DND-41 (cell line): ENCODE results near the gene SNCB.

Experiments used
- ATAC-seq: fragments of 200-7000 bp; cut with Tn5 transposase; 3 replicates; pipeline ENCODE4 v1.9.1; 2021; ENCODE audit warnings: low read depth; ENCODE audit not compliant: insufficient read depth
- DNase-seq: peaks from one replicate; pipeline ENCODE4 v3.0.0-alpha.2; 2020
- H2AFZ ChIP-seq: 2 replicates; pipeline ENCODE4 v1.6.0; 2012; ENCODE audit warnings: low read depth, low read length
- H3K27ac ChIP-seq: 2 replicates; pipeline ENCODE4 v1.5.1; 2012; ENCODE audit warnings: low read length, inconsistent platforms
- H3K27me3 ChIP-seq: fragments of 200-600 bp; sonication (generic); 2 replicates; pipeline ENCODE4 v1.6.0; 2012; ENCODE audit warnings: low read length, mild to moderate bottlenecking, inconsistent platforms; ENCODE audit not compliant: insufficient read depth, poor library complexity
- H3K36me3 ChIP-seq: 2 replicates; pipeline ENCODE4 v1.5.1; 2012; ENCODE audit warnings: low read length, inconsistent platforms; ENCODE audit not compliant: insufficient read depth
- H3K4me1 ChIP-seq: 2 replicates; pipeline ENCODE4 v1.5.1; 2012; ENCODE audit warnings: mild to moderate bottlenecking, low read length; ENCODE audit not compliant: insufficient read depth
- H3K4me2 ChIP-seq: 2 replicates; pipeline ENCODE4 v1.6.0; 2012; ENCODE audit warnings: mild to moderate bottlenecking, moderate library complexity, low read length, inconsistent platforms; ENCODE audit not compliant: insufficient read depth
- H3K4me3 ChIP-seq, 2 experiments: fragments of 200-600 bp in 1 of 2; shearing (Covaris generic) in 1 of 2; 2 replicates each; pipeline ENCODE4 v1.5.1; 2012 to 2016; ENCODE audit warnings: inconsistent platforms in 2 of 2, low read length in 2 of 2, mild to moderate bottlenecking in 2 of 2, low read depth in 1 of 2, moderate library complexity in 1 of 2
- H3K79me2 ChIP-seq: 2 replicates; pipeline ENCODE4 v1.6.0; 2012; ENCODE audit warnings: low read length, inconsistent platforms; ENCODE audit not compliant: insufficient read depth
- H3K9ac ChIP-seq: 2 replicates; pipeline ENCODE4 v1.6.0; 2012; ENCODE audit warnings: low read depth, mild to moderate bottlenecking, inconsistent platforms, low read length, moderate library complexity
- H3K9me3 ChIP-seq: 2 replicates; pipeline ENCODE4 v1.5.1; 2012; ENCODE audit warnings: low read length, moderate library complexity, mild to moderate bottlenecking, inconsistent platforms; ENCODE audit not compliant: insufficient read depth, severe bottlenecking
- H4K20me1 ChIP-seq: 2 replicates; pipeline ENCODE4 v1.6.0; 2012; ENCODE audit warnings: low read length; ENCODE audit not compliant: insufficient read depth
- EZH2 ChIP-seq: IDR thresholded peaks from 3 replicates; pipeline ENCODE4 v1.6.1; 2012; ENCODE audit warnings: borderline replicate concordance, low read depth, mild to moderate bottlenecking, moderate library complexity, low read length, inconsistent platforms; ENCODE audit not compliant: severe bottlenecking
- TF ChIP-seq, protein P1 (sequence below): IDR thresholded peaks from 2 replicates; pipeline ENCODE4 v1.5.1; 2012; ENCODE audit warnings: borderline replicate concordance, low read length, moderate library complexity, mild to moderate bottlenecking; ENCODE audit not compliant: poor library complexity, severe bottlenecking; ENCODE audit errors: extremely low read depth

Gene SNCB

DNA sequence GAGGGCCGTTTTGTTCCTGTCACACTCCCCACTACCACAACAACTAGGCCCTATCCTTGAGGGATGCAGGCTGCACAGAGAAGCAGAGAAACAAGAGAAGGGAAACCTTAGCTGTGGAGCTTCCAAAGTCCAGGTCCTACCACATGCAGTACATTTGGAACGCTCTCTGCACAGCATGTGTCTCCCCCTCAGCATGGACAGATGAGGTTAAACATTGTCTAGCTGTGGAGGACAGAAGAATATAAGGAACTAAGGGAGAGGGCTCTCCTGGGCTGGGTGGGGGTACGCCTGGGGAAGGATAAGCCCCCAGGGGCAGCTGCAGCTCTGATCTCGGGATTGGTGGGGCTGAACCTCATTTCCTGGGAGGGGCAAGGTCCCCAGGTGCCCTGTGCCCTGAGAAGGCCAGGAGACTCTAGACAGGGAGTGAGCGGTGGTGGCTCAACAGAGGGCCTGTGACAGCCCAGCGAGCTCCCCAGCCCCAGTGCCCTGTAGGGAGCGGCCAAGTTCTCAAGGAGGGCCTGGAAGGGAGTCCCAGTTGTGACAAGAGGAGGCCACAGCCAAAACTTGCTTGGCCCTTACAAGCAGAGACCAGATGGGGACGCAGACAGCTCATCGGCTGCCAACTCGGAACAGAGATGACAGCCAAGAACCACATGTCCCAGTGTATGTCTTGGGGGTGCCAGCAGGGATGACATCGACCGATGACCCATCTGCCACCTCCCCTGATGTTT is 47.0 kb upstream of the SNCB start:
- TF ChIP-seq, protein P1, sequence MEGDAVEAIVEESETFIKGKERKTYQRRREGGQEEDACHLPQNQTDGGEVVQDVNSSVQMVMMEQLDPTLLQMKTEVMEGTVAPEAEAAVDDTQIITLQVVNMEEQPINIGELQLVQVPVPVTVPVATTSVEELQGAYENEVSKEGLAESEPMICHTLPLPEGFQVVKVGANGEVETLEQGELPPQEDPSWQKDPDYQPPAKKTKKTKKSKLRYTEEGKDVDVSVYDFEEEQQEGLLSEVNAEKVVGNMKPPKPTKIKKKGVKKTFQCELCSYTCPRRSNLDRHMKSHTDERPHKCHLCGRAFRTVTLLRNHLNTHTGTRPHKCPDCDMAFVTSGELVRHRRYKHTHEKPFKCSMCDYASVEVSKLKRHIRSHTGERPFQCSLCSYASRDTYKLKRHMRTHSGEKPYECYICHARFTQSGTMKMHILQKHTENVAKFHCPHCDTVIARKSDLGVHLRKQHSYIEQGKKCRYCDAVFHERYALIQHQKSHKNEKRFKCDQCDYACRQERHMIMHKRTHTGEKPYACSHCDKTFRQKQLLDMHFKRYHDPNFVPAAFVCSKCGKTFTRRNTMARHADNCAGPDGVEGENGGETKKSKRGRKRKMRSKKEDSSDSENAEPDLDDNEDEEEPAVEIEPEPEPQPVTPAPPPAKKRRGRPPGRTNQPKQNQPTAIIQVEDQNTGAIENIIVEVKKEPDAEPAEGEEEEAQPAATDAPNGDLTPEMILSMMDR: no peak
- no peak for TF ChIP-seq EZH2
- H3K36me3 ChIP-seq: no peaks in the 10 kb centered on the region
- no peaks in the 10 kb centered on the region; the same call in none of the 2 replicates for H4K20me1 ChIP-seq
- ATAC-seq (no peak), DNase-seq (no peak)
- H3K27me3 ChIP-seq: peaks cover 4% of the 10 kb centered on the region
- H3K4me2 ChIP-seq: no peak overlapping the region
- H3K79me2 ChIP-seq: no peaks in the 10 kb centered on the region
- H3K9ac ChIP-seq: no peak overlapping the region
- no peaks in the 10 kb centered on the region for H3K9me3 ChIP-seq
- no peak overlapping the region for H3K4me3 ChIP-seq
- H3K4me1 ChIP-seq: no peaks in the 10 kb centered on the region
- no peak overlapping the region for H2AFZ ChIP-seq
- no peak overlapping the region for H3K27ac ChIP-seq

DNA sequence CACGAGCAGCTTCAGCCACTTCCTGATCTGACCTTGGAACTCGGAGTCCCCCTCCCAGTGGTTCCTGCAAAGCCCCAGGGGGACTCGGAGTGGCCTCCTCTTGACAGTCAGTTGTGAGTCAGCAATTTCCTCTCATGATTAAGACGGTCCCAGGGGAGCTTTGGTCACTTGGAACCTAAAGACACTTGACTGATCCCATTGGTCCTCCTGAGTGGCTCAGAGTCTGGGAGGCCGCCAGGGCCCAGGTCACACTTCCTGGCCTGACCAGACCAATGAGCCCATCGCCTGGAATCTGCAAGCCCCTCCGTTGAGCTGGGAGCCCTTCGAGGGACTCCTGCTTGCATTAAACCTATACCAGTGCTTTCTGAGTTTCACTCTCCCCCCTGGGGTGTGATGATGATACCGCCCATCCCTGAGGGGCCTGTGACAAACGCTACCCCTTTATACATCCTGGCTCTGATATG is 46.1 kb upstream of the SNCB start:
- no peak overlapping the region for H2AFZ ChIP-seq
- no peaks in the 10 kb centered on the region; the same call in 1 of the 2 replicates for H4K20me1 ChIP-seq
- H3K4me2 ChIP-seq: no peak overlapping the region
- DNase-seq (no peak), ATAC-seq (no peak)
- no peaks in the 10 kb centered on the region for H3K79me2 ChIP-seq
- no peaks in the 10 kb centered on the region for H3K9me3 ChIP-seq
- no peak for TF ChIP-seq EZH2
- TF ChIP-seq, protein P1: no peak
- no peaks in the 10 kb centered on the region for H3K36me3 ChIP-seq
- no peak overlapping the region for H3K27ac ChIP-seq
- no peak overlapping the region for H3K9ac ChIP-seq
- peaks cover 2% of the 10 kb centered on the region for H3K27me3 ChIP-seq
- no peak overlapping the region for H3K4me3 ChIP-seq
- no peaks in the 10 kb centered on the region for H3K4me1 ChIP-seq

DNA sequence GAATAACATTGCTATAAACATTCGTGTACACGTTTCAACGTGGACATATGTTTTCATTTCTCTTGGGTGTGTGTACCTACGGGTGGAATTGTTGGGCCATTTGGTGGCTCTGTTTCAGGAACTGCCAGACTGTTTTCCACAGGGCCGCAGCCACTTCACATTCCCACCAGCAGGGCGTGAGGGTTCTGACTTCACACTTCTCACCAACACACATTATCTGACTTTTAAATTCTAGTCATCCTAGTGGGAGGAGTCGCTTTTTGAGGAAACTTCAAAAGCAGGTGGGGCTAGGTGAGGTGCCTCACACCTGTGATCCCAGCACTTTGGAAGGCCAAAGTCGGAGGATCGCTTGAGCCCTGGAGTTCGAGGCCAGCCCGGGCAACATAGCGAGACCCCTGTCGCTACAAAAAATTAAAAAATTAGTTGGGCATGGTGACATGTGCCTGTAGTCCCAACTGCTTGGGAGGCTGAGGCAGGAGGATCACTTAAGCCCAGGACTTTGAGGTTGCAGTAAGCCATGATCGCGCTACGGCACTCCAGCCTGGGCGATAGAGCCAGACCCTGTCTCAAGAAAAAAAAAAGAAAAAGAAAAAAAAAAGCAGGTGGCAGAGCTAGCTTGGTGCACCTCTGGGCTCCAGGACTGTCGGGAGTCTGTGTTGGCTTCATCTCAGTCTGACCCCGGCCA is 45.5 kb upstream of the SNCB start:
- DNase-seq (no peak), ATAC-seq (no peak)
- no peak for TF ChIP-seq EZH2
- TF ChIP-seq, protein P1: peak; percentile 31
- Histone ChIP-seq H2AFZ (no peak overlapping the region), H3K36me3 (no peaks in the 10 kb centered on the region), H4K20me1 (no peaks in the 10 kb centered on the region; the same call in 1 of the 2 replicates), H3K4me3 (no peak overlapping the region), H3K4me1 (no peaks in the 10 kb centered on the region), H3K4me2 (no peak overlapping the region), H3K9ac (no peak overlapping the region), H3K27ac (no peak overlapping the region), H3K9me3 (no peaks in the 10 kb centered on the region), H3K27me3 (peaks cover 2% of the 10 kb centered on the region), H3K79me2 (no peaks in the 10 kb centered on the region)
